NCI-H1436 (cell line): ENCODE measurements around the gene VEGFA.

Source experiments
- DNase-seq: peaks from one replicate; lab custom pipeline; 2025; lab: John Stamatoyannopoulos, UW

The VEGFA gene

GRCh38 chr6:43772681-43773049, 2.7 kb downstream of the VEGFA start:
- no peak for DNase-seq

- DNase-seq, result peak; percentile 25
Measured at GRCh38 chr6:43773050-43773979, 3.3 kb downstream of the VEGFA start.

- DNase-seq, result no peak
Measured at GRCh38 chr6:43773980-43774775, 4.2 kb downstream of the VEGFA start.

- DNase-seq, result peak; percentile 69
Measured at GRCh38 chr6:43774776-43775534, 4.9 kb downstream of the VEGFA start.

- no peak for DNase-seq
Measured at GRCh38 chr6:43775535-43775885, 5.5 kb downstream of the VEGFA start.

- no peak for DNase-seq
Measured at GRCh38 chr6:43776115-43776798, 6.2 kb downstream of the VEGFA start.

- no peak for DNase-seq
Measured at GRCh38 chr6:43776799-43777776, 7.1 kb downstream of the VEGFA start.

- DNase-seq, result no peak
Measured at GRCh38 chr6:43778131-43778855, 8.3 kb downstream of the VEGFA start.

- DNase-seq, result no peak
Measured at GRCh38 chr6:43778976-43779851, 9.2 kb downstream of the VEGFA start.

GRCh38 chr6:43779852-43780236, 9.8 kb downstream of the VEGFA start:
- no peak for DNase-seq

- DNase-seq, result no peak
Measured at GRCh38 chr6:43780293-43780692, 10.3 kb downstream of the VEGFA start.

GRCh38 chr6:43780941-43781928, 11.2 kb downstream of the VEGFA start:
- DNase-seq, result no peak

- DNase-seq, result no peak
Measured at GRCh38 chr6:43781941-43782704, 12.1 kb downstream of the VEGFA start.

GRCh38 chr6:43782764-43783513, 12.9 kb downstream of the VEGFA start:
- no peak for DNase-seq

- DNase-seq, result no peak
Measured at GRCh38 chr6:43784049-43784855, 14.2 kb downstream of the VEGFA start.
